ENCODE measurements around the gene RDH13.
A peak's percentile ranks its signal among the peaks of the same experiment; 100 is the strongest.

The RDH13 gene

DNA sequence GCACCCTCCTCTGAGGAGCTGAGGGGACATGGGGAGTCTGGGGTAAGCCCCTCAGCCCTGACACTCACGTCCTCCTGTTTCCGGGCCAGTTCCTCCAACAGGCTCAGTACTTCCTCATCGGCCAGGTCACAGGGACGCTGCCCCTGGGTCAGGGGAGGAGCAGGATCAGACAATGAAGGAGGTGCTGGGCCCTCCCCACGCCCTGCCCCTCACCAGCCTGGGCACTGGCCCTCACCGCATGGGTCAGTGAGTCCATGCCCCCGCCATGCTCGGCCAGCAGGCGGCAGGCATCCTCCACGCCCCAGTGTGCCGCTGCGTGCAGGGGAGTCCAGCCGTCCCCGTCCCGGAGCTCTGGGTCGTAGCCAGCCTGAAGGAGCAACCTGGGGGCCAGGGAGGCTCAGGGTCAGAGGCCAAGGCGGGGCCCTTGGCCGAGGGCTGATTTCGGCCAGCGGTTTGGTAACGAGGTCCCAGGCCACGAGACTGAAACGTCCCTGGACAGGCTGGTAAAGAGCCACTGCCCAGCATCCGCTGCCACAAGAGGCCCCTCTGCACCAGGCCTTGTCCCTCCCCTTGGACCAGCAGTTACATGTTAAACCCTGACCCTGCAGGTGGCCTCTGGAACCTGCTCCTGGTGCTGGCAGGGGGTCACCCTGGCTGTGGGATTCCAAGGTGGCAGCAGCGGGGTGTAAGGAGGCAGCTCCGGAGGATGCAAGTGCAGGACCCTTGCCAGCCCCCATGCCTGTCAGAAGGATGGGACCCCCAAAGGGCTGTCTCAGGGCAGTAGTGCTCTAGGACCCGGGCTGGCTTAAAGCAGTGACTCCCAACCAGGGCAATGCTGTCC is 36.0 kb upstream of the RDH13 start:
- TF ChIP-seq ZC3H10 (CRISPR knock-in tag; IDR thresholded peaks at IDR 0.05) = no peak
- no peak for TF ChIP-seq BACH2 (CRISPR knock-in tag; IDR thresholded peaks at IDR 0.05; ENCODE audit: borderline replicate concordance)
- no peak for TF ChIP-seq PATZ1 (CRISPR knock-in tag; IDR thresholded peaks at IDR 0.05; ENCODE audit: borderline replicate concordance)
- TF ChIP-seq ESRRG (CRISPR knock-in tag; IDR thresholded peaks at IDR 0.05) = no peak
- ATAC-seq = no peak

- TF ChIP-seq ZNF70 (CRISPR knock-in tag; IDR thresholded peaks at IDR 0.05) (no peak), ARNTL (CRISPR knock-in tag; IDR thresholded peaks at IDR 0.05; ENCODE audit: borderline replicate concordance, low read depth) (no peak), CSRNP3 (CRISPR knock-in tag; IDR thresholded peaks at IDR 0.05) (no peak), TOX (CRISPR knock-in tag; IDR thresholded peaks at IDR 0.05; ENCODE audit: borderline replicate concordance) (no peak), ZNF8 (CRISPR knock-in tag; IDR thresholded peaks at IDR 0.05) (no peak), ZFP3 (CRISPR knock-in tag; IDR thresholded peaks at IDR 0.05) (no peak), TCF4 (CRISPR knock-in tag; IDR thresholded peaks at IDR 0.05; ENCODE audit: borderline replicate concordance) (no peak), ISL1 (CRISPR knock-in tag; IDR thresholded peaks at IDR 0.05) (no peak), BACH2 (CRISPR knock-in tag; IDR thresholded peaks at IDR 0.05; ENCODE audit: borderline replicate concordance) (no peak)
- TF ChIP-seq, protein P1, sequence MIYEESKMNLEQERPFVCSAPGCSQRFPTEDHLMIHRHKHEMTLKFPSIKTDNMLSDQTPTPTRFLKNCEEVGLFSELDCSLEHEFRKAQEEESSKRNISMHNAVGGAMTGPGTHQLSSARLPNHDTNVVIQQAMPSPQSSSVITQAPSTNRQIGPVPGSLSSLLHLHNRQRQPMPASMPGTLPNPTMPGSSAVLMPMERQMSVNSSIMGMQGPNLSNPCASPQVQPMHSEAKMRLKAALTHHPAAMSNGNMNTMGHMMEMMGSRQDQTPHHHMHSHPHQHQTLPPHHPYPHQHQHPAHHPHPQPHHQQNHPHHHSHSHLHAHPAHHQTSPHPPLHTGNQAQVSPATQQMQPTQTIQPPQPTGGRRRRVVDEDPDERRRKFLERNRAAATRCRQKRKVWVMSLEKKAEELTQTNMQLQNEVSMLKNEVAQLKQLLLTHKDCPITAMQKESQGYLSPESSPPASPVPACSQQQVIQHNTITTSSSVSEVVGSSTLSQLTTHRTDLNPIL (CRISPR knock-in tag; IDR thresholded peaks at IDR 0.05; ENCODE audit: low read depth) = no peak
- TF ChIP-seq, protein P2, sequence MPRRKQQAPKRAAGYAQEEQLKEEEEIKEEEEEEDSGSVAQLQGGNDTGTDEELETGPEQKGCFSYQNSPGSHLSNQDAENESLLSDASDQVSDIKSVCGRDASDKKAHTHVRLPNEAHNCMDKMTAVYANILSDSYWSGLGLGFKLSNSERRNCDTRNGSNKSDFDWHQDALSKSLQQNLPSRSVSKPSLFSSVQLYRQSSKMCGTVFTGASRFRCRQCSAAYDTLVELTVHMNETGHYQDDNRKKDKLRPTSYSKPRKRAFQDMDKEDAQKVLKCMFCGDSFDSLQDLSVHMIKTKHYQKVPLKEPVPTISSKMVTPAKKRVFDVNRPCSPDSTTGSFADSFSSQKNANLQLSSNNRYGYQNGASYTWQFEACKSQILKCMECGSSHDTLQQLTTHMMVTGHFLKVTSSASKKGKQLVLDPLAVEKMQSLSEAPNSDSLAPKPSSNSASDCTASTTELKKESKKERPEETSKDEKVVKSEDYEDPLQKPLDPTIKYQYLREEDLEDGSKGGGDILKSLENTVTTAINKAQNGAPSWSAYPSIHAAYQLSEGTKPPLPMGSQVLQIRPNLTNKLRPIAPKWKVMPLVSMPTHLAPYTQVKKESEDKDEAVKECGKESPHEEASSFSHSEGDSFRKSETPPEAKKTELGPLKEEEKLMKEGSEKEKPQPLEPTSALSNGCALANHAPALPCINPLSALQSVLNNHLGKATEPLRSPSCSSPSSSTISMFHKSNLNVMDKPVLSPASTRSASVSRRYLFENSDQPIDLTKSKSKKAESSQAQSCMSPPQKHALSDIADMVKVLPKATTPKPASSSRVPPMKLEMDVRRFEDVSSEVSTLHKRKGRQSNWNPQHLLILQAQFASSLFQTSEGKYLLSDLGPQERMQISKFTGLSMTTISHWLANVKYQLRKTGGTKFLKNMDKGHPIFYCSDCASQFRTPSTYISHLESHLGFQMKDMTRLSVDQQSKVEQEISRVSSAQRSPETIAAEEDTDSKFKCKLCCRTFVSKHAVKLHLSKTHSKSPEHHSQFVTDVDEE (CRISPR knock-in tag; IDR thresholded peaks at IDR 0.05) = no peak
- TF ChIP-seq, protein P3, sequence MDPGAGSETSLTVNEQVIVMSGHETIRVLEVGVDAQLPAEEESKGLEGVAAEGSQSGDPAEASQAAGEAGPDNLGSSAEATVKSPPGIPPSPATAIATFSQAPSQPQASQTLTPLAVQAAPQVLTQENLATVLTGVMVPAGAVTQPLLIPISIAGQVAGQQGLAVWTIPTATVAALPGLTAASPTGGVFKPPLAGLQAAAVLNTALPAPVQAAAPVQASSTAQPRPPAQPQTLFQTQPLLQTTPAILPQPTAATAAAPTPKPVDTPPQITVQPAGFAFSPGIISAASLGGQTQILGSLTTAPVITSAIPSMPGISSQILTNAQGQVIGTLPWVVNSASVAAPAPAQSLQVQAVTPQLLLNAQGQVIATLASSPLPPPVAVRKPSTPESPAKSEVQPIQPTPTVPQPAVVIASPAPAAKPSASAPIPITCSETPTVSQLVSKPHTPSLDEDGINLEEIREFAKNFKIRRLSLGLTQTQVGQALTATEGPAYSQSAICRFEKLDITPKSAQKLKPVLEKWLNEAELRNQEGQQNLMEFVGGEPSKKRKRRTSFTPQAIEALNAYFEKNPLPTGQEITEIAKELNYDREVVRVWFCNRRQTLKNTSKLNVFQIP (CRISPR knock-in tag; IDR thresholded peaks at IDR 0.05; ENCODE audit: borderline replicate concordance, low read depth) = no peak
- ATAC-seq = no peak
Observed at GRCh38 chr19:55097864-55098715, 35.1 kb upstream of the RDH13 start.

- ATAC-seq = peak; percentile 16; the same call in 2 of the 3 replicates
- TF ChIP-seq RARB (CRISPR knock-in tag; IDR thresholded peaks at IDR 0.05) (no peak), ZFP30 (CRISPR knock-in tag; IDR thresholded peaks at IDR 0.05) (no peak), SNAI2 (CRISPR knock-in tag; IDR thresholded peaks at IDR 0.05) (no peak), CSRNP3 (CRISPR knock-in tag; IDR thresholded peaks at IDR 0.05) (no peak)
Observed at GRCh38 chr19:55096061-55096701, 33.2 kb upstream of the RDH13 start.

All from SK-N-SH treated with all-trans-retinoic acid at 6 μM for 48 hours (cell line).